ENCODE measurements around the gene DIAPH2.

The DIAPH2 gene

GRCh38 chrX:97145934-97146333 is 461.3 kb downstream of the DIAPH2 start:
- no peak overlapping the region for H2AFZ ChIP-seq (ENCODE audit: low read depth, low read length)
- no peak overlapping the region for H3K4me3 ChIP-seq (ENCODE audit: low read length)
- H3K27me3 ChIP-seq (ENCODE audit: insufficient read depth, low read length): no peaks in the 10 kb centered on the region
- no peaks in the 10 kb centered on the region for H3K4me1 ChIP-seq (ENCODE audit: insufficient read depth, low read length)
- no peaks in the 10 kb centered on the region for H3K9me3 ChIP-seq (ENCODE audit: low read length)
- no peaks in the 10 kb centered on the region for H3K36me3 ChIP-seq (ENCODE audit: insufficient read depth, low read length)

DNA sequence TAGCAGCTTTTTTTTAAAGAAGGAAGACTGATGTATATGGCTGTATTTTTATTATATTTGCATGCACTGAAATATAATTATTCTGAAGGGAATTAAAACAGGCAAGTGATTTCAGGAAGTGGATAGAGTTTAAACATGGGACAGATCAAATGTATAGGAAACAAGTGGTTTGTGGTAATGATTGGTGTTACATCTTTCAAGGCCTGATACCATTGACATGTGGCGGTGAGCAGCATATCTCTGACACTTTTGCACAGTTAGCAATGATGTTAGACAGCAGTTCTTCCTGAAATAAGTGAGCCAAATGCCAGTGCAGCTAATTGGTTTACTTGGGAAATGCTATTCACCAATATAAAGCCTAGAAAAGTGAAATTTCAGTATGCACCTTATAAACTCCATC is 471.2 kb downstream of the DIAPH2 start:
- Histone ChIP-seq H3K4me3 (ENCODE audit: low read length) (no peak overlapping the region), H3K4me1 (ENCODE audit: insufficient read depth, low read length) (peaks cover 2% of the 10 kb centered on the region), H3K9me3 (ENCODE audit: low read length) (no peaks in the 10 kb centered on the region), H3K27me3 (ENCODE audit: insufficient read depth, low read length) (no peaks in the 10 kb centered on the region), H2AFZ (ENCODE audit: low read depth, low read length) (no peak overlapping the region), H3K36me3 (ENCODE audit: insufficient read depth, low read length) (no peaks in the 10 kb centered on the region)

DNA sequence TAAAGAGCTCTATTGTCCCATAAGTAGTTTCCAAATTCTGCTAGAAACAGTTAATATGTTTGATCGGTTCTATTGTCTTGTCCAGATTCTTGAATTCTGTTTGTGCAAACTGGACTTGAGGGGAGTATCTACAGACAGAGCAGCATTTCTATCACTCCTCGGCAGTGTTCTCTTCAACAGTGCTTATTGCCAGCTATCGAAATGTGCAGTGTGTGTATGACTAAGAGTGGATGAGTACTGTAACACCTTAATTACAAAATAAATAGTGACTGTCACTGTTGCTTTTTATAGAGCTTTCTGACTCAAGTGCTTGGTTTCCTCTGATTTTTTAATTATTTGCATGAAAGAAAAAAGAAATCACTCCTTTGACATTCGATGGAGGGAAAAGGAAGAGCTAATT is 473.6 kb downstream of the DIAPH2 start:
- Histone ChIP-seq H3K9me3 (ENCODE audit: low read length) (no peaks in the 10 kb centered on the region), H3K4me1 (ENCODE audit: insufficient read depth, low read length) (peaks cover 2% of the 10 kb centered on the region), H3K27me3 (ENCODE audit: insufficient read depth, low read length) (no peaks in the 10 kb centered on the region)

GRCh38 chrX:97159916-97160800 is 475.5 kb downstream of the DIAPH2 start:
- Histone ChIP-seq H3K36me3 (ENCODE audit: insufficient read depth, low read length) (no peaks in the 10 kb centered on the region), H2AFZ (ENCODE audit: low read depth, low read length) (no peak overlapping the region), H3K4me1 (ENCODE audit: insufficient read depth, low read length) (peaks cover 2% of the 10 kb centered on the region), H3K9me3 (ENCODE audit: low read length) (no peaks in the 10 kb centered on the region), H3K4me3 (ENCODE audit: low read length) (no peak overlapping the region), H3K27me3 (ENCODE audit: insufficient read depth, low read length) (no peaks in the 10 kb centered on the region)

More for the DNA sequence above, 473.6 kb downstream of the DIAPH2 start:
- Histone ChIP-seq H2AFZ (ENCODE audit: low read depth, low read length) (no peak overlapping the region), H3K36me3 (ENCODE audit: insufficient read depth, low read length) (no peaks in the 10 kb centered on the region), H3K4me3 (ENCODE audit: low read length) (no peak overlapping the region)

GRCh38 chrX:97167333-97167732 is 482.7 kb downstream of the DIAPH2 start:
- Histone ChIP-seq H3K27me3 (ENCODE audit: insufficient read depth, low read length) (no peaks in the 10 kb centered on the region), H3K4me1 (ENCODE audit: insufficient read depth, low read length) (no peaks in the 10 kb centered on the region), H2AFZ (ENCODE audit: low read depth, low read length) (no peak overlapping the region), H3K9me3 (ENCODE audit: low read length) (no peaks in the 10 kb centered on the region), H3K4me3 (ENCODE audit: low read length) (no peak overlapping the region), H3K36me3 (ENCODE audit: insufficient read depth, low read length) (no peaks in the 10 kb centered on the region)

- Histone ChIP-seq H3K4me1 (ENCODE audit: insufficient read depth, low read length) (no peaks in the 10 kb centered on the region), H3K4me3 (ENCODE audit: low read length) (no peak overlapping the region), H3K27me3 (ENCODE audit: insufficient read depth, low read length) (no peaks in the 10 kb centered on the region), H2AFZ (ENCODE audit: low read depth, low read length) (no peak overlapping the region), H3K9me3 (ENCODE audit: low read length) (no peaks in the 10 kb centered on the region), H3K36me3 (ENCODE audit: insufficient read depth, low read length) (no peaks in the 10 kb centered on the region)
Measured at GRCh38 chrX:97168646-97169045, 484.0 kb downstream of the DIAPH2 start.

GRCh38 chrX:97175147-97175546 is 490.5 kb downstream of the DIAPH2 start:
- no peak overlapping the region for H3K4me3 ChIP-seq (ENCODE audit: low read length)
- H2AFZ ChIP-seq (ENCODE audit: low read depth, low read length): no peak overlapping the region
- H3K9me3 ChIP-seq (ENCODE audit: low read length): no peaks in the 10 kb centered on the region
- no peaks in the 10 kb centered on the region for H3K4me1 ChIP-seq (ENCODE audit: insufficient read depth, low read length)
- no peaks in the 10 kb centered on the region for H3K27me3 ChIP-seq (ENCODE audit: insufficient read depth, low read length)
- H3K36me3 ChIP-seq (ENCODE audit: insufficient read depth, low read length): no peaks in the 10 kb centered on the region

GRCh38 chrX:97189668-97190067 is 505.0 kb downstream of the DIAPH2 start:
- Histone ChIP-seq H2AFZ (ENCODE audit: low read depth, low read length) (no peak overlapping the region), H3K4me1 (ENCODE audit: insufficient read depth, low read length) (peaks cover 2% of the 10 kb centered on the region), H3K9me3 (ENCODE audit: low read length) (no peaks in the 10 kb centered on the region), H3K4me3 (ENCODE audit: low read length) (no peak overlapping the region), H3K36me3 (ENCODE audit: insufficient read depth, low read length) (no peaks in the 10 kb centered on the region), H3K27me3 (ENCODE audit: insufficient read depth, low read length) (no peaks in the 10 kb centered on the region)

DNA sequence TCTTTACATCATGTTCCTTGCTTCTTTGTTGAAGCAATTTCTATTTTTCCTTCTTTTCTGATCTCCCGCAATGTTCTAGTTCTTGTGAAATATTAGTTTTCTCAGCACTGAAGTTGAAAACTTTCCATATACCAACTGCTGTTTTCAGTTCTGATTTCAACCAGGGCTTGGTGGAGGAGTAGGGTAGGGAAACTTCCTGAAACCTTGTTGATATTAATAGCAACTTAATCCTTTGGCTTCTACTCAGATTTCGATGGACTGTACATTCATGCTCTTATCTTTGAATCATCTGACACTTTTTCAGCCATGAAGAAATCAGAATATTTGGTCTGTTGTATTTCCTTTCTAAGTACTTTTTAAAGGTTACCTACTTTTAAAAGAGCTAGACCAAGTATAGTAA is 514.9 kb downstream of the DIAPH2 start:
- no peak overlapping the region for H2AFZ ChIP-seq (ENCODE audit: low read depth, low read length)
- H3K27me3 ChIP-seq (ENCODE audit: insufficient read depth, low read length): no peaks in the 10 kb centered on the region
- no peaks in the 10 kb centered on the region for H3K36me3 ChIP-seq (ENCODE audit: insufficient read depth, low read length)
- no peak overlapping the region for H3K4me3 ChIP-seq (ENCODE audit: low read length)
- peaks cover 3% of the 10 kb centered on the region for H3K4me1 ChIP-seq (ENCODE audit: insufficient read depth, low read length)
- H3K9me3 ChIP-seq (ENCODE audit: low read length): no peaks in the 10 kb centered on the region

DNA sequence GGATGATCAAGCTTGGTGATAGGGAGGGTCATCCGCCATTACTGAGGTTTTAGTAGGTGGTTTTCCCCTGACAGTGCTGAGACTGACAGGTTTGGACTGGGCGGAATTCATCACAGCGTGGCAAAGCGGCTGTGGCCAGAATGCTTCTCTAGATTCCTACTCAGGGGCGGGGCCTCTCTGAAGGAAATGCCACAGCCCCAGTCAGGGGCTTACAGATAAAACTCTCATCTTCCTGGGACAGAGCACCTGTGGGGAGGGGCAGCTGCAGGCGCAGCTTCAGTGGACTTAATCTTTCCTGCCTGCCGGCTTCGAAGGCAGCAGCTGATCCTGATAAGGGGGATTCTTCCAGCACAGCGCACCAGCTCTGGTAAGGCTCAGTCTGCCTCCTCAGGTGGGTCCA is 515.8 kb downstream of the DIAPH2 start:
- no peaks in the 10 kb centered on the region for H3K36me3 ChIP-seq (ENCODE audit: insufficient read depth, low read length)
- peaks cover 3% of the 10 kb centered on the region for H3K4me1 ChIP-seq (ENCODE audit: insufficient read depth, low read length)
- H3K4me3 ChIP-seq (ENCODE audit: low read length): no peak overlapping the region
- H2AFZ ChIP-seq (ENCODE audit: low read depth, low read length): no peak overlapping the region
- no peaks in the 10 kb centered on the region for H3K27me3 ChIP-seq (ENCODE audit: insufficient read depth, low read length)
- H3K9me3 ChIP-seq (ENCODE audit: low read length): no peaks in the 10 kb centered on the region

GRCh38 chrX:97210501-97210900 is 525.9 kb downstream of the DIAPH2 start:
- Histone ChIP-seq H3K36me3 (ENCODE audit: insufficient read depth, low read length) (no peaks in the 10 kb centered on the region), H3K27me3 (ENCODE audit: insufficient read depth, low read length) (no peaks in the 10 kb centered on the region), H2AFZ (ENCODE audit: low read depth, low read length) (no peak overlapping the region), H3K4me3 (ENCODE audit: low read length) (no peak overlapping the region), H3K4me1 (ENCODE audit: insufficient read depth, low read length) (no peaks in the 10 kb centered on the region), H3K9me3 (ENCODE audit: low read length) (no peaks in the 10 kb centered on the region)

GRCh38 chrX:97211070-97211469 is 526.4 kb downstream of the DIAPH2 start:
- no peaks in the 10 kb centered on the region for H3K4me1 ChIP-seq (ENCODE audit: insufficient read depth, low read length)
- H3K4me3 ChIP-seq (ENCODE audit: low read length): no peak overlapping the region
- no peaks in the 10 kb centered on the region for H3K36me3 ChIP-seq (ENCODE audit: insufficient read depth, low read length)
- H2AFZ ChIP-seq (ENCODE audit: low read depth, low read length): no peak overlapping the region
- H3K27me3 ChIP-seq (ENCODE audit: insufficient read depth, low read length): no peaks in the 10 kb centered on the region
- no peaks in the 10 kb centered on the region for H3K9me3 ChIP-seq (ENCODE audit: low read length)

GRCh38 chrX:97215186-97215585 is 530.5 kb downstream of the DIAPH2 start:
- no peaks in the 10 kb centered on the region for H3K36me3 ChIP-seq (ENCODE audit: insufficient read depth, low read length)
- no peak overlapping the region for H2AFZ ChIP-seq (ENCODE audit: low read depth, low read length)
- no peaks in the 10 kb centered on the region for H3K4me1 ChIP-seq (ENCODE audit: insufficient read depth, low read length)
- no peaks in the 10 kb centered on the region for H3K27me3 ChIP-seq (ENCODE audit: insufficient read depth, low read length)
- no peaks in the 10 kb centered on the region for H3K9me3 ChIP-seq (ENCODE audit: low read length)
- no peak overlapping the region for H3K4me3 ChIP-seq (ENCODE audit: low read length)

GRCh38 chrX:97224148-97224547 is 539.5 kb downstream of the DIAPH2 start:
- H3K4me3 ChIP-seq (ENCODE audit: low read length): no peak overlapping the region
- no peak overlapping the region for H2AFZ ChIP-seq (ENCODE audit: low read depth, low read length)
- no peaks in the 10 kb centered on the region for H3K36me3 ChIP-seq (ENCODE audit: insufficient read depth, low read length)
- no peaks in the 10 kb centered on the region for H3K9me3 ChIP-seq (ENCODE audit: low read length)
- H3K27me3 ChIP-seq (ENCODE audit: insufficient read depth, low read length): no peaks in the 10 kb centered on the region
- peaks cover 2% of the 10 kb centered on the region for H3K4me1 ChIP-seq (ENCODE audit: insufficient read depth, low read length)
